SJSA1 (cell line): ENCODE data around the gene RABL6. TPM values are rescaled to one million over a fixed set of nuclear protein-coding genes. Genes with fewer than 3 reads are reported as not detected.

Experiments used
- DNase-seq, 2 experiments: peaks; one replicate each; pipeline ENCODE4 v3.0.0-alpha.2; 2015 to 2020; ENCODE audit warnings: low spot score in 2 of 2, low read depth in 1 of 2
- H3K27ac ChIP-seq: fragments of 250-450 bp; sonication (Bioruptor Pico); 2 replicates; pipeline ENCODE4 v1.5.1; 2020; ENCODE audit warnings: mild to moderate bottlenecking, moderate library complexity
- H3K27me3 ChIP-seq: fragments of 250-450 bp; sonication (Bioruptor Pico); replicated peaks from 2 replicates; pipeline ENCODE4 v1.5.1; 2020; ENCODE audit warnings: mild to moderate bottlenecking, moderate library complexity
- H3K36me3 ChIP-seq: fragments of 250-450 bp; sonication (Bioruptor Pico); 2 replicates; pipeline ENCODE4 v1.5.1; 2020; ENCODE audit warnings: mild to moderate bottlenecking
- H3K4me1 ChIP-seq: fragments of 250-450 bp; sonication (Bioruptor Pico); replicated peaks from 2 replicates; pipeline ENCODE4 v1.6.1; 2021; ENCODE audit warnings: mild to moderate bottlenecking
- H3K4me3 ChIP-seq: fragments of 250-450 bp; sonication (Bioruptor Pico); 2 replicates; pipeline ENCODE4 v1.5.1; 2020; ENCODE audit warnings: mild to moderate bottlenecking
- H3K9me3 ChIP-seq: fragments of 250-450 bp; sonication (Bioruptor Pico); replicated peaks from 2 replicates; pipeline ENCODE4 v1.5.1; 2020; ENCODE audit warnings: mild to moderate bottlenecking
- total RNA-seq: library from RNA; depleted of rRNA; stranded (reverse); fragments of >200 nt; shearing (Covaris generic); gene quantifications from 2 replicates; pipeline ENCODE4 v1.2.3, GENCODE V29; 2014

The RABL6 gene
- total RNA-seq, 1 experiment from 2014 or later = 97.2 TPM

- Histone ChIP-seq H3K9me3 (peaks cover 3% of the 10 kb centered on the region), H3K4me1 (peaks cover 30% of the 10 kb centered on the region), H3K27ac (no peak overlapping the region), H3K27me3 (peaks cover 29% of the 10 kb centered on the region), H3K4me3 (no peak overlapping the region), H3K36me3 (peaks cover 10% of the 10 kb centered on the region)
- DNase-seq = no peak
Observed at GRCh38 chr9:136845465-136846260, 37.9 kb downstream of the RABL6 start.

DNA sequence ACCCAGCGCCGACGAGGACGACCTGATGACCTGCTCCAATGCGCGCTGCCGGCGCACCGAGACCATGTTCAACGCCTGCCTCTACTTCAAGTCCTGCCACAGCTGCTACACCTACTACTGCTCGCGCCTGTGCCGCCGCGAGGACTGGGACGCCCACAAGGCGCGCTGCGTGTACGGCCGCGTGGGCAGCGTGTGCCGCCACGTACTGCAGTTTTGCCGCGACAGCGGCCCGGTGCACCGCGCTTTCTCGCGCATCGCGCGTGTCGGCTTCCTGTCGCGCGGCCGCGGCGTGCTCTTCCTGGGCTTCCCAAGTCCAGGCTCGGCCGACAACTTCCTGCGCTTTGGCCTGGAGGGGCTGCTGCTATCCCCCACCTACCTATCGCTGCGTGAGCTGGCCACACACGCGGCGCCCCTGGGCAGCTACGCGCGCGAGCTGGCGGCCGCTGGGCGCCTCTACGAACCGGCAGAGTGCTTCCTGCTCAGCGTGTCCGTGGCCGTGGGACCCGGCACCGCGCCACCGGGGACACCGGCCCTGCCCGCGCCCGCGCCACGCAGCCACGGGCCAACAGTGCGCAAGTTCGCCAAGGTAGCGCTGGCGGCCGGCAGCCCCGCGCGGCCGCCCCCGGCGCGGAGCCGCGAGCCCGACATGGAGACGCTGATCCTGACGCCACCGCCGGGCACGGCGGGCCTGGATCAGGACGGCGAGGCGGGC, 38.8 kb downstream of the RABL6 start:
- Histone ChIP-seq H3K36me3 (peaks cover 19% of the 10 kb centered on the region), H3K27me3 (peaks cover 29% of the 10 kb centered on the region), H3K4me1 (peaks cover 30% of the 10 kb centered on the region), H3K27ac (no peak overlapping the region), H3K9me3 (peaks cover 3% of the 10 kb centered on the region), H3K4me3 (no peak overlapping the region)
- DNase-seq = no peak

GRCh38 chr9:136847088-136847825, 39.5 kb downstream of the RABL6 start:
- peak in 1 of 2 experiments; percentile 62 for DNase-seq
- Histone ChIP-seq H3K27ac (no peak overlapping the region), H3K4me1 (peaks cover 30% of the 10 kb centered on the region), H3K9me3 (peaks cover 3% of the 10 kb centered on the region), H3K36me3 (peaks cover 22% of the 10 kb centered on the region), H3K4me3 (peak overlapping the region; percentile 57), H3K27me3 (peaks cover 29% of the 10 kb centered on the region)

DNA sequence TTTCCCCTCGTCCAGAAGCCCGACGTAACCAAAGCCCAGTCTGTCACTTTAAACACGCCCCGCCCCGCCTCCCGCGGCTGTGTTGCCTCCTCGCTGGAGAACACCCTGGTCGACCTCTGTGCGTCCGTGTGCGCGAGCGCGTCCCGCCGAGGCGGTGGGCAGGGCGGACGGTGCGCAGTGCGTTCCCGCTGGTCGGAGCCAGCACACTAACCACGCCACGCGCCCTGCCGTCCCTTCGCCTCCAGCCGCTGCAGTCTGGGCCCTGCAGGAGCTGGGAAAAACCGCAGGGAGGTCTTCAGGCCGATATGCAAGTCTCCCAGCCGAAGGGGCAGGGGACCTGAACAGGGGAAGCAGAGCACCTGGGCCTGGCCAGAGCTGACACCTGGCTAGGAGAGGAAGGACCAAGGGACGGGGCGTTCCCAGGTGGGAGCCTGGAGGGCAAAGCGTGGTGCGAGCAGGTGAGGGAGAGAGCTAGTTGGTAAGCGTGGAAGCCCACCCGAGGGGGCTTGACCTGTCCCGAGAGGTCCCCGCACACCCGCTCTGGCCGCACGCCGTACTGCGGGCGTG, 40.2 kb downstream of the RABL6 start:
- H3K4me1 ChIP-seq = peaks cover 26% of the 10 kb centered on the region
- H3K36me3 ChIP-seq = peaks cover 22% of the 10 kb centered on the region
- DNase-seq = peak; percentile 65 to 84
- peaks cover 3% of the 10 kb centered on the region for H3K9me3 ChIP-seq
- no peak overlapping the region for H3K27ac ChIP-seq
- peak overlapping the region; percentile 57 for H3K4me3 ChIP-seq
- peaks cover 29% of the 10 kb centered on the region for H3K27me3 ChIP-seq

- Histone ChIP-seq H3K36me3 (peaks cover 26% of the 10 kb centered on the region), H3K27ac (no peak overlapping the region), H3K4me3 (peak overlapping the region; percentile 57), H3K9me3 (peaks cover 3% of the 10 kb centered on the region), H3K4me1 (peaks cover 26% of the 10 kb centered on the region), H3K27me3 (peaks cover 29% of the 10 kb centered on the region)
- no peak for DNase-seq
Observed at GRCh38 chr9:136848393-136849037, 40.8 kb downstream of the RABL6 start.

DNA sequence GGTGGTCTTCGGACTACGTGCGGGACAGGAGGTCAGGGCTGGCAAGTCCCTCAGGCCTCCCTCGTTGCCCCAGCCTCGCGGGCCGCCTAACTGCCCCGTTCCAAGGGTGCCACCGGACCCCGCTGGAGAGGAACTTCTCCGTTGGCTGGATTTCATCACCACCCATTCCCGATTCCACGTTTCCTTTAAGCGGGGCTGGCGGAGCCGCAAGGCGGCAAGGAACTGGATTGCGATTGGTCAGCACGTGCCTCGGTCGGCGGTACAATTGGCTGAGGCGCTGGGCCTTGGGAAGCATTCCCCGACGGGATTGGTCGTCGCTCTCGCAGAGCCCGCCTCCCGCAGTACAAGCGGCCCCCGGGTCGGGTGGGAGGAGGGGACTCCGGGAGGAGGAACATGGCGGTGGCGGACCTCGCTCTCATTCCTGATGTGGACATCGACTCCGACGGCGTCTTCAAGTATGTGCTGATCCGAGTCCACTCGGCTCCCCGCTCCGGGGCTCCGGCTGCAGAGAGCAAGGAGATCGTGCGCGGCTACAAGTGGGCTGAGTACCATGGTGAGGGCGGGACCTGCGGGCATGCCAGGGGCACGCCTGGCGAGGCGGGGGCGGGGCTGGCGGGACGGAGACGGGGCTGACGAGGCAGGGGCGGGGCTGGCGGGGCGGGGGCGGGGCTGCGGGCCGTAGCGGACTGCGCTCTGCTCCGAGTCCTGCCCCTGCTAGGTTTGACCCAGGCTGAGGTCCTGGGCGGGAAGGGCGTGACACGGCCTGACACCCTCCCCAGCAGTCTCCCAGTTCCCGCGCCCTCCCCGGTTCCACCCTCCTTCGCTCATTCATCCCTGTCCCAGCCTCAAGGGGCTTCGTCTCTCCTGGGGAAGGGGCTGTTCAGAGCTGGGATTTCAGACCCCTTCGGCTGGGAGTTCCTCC, 41.6 kb downstream of the RABL6 start, which contains the start of gene PHPT1:
Gene PHPT1, plus strand, starts transcription at position 372 of the 922 bp plus-strand sequence. Its CDS starts 22 bp downstream, at position 394.
- Histone ChIP-seq H3K9me3 (peaks cover 3% of the 10 kb centered on the region), H3K4me3 (peak within 1 kb of the TSS; percentile 57), H3K27ac (no peak within 1 kb of the TSS), H3K4me1 (peaks cover 26% of the 10 kb centered on the region), H3K27me3 (peaks cover 24% of the 10 kb centered on the region), H3K36me3 (peaks cover 26% of the 10 kb centered on the region)
- peak; percentile 98 to 99 for DNase-seq

GRCh38 chr9:136849960-136850865, 42.5 kb downstream of the RABL6 start:
- Histone ChIP-seq H3K27ac (no peak overlapping the region), H3K4me3 (peak overlapping the region; percentile 57), H3K36me3 (peaks cover 26% of the 10 kb centered on the region), H3K4me1 (peaks cover 26% of the 10 kb centered on the region), H3K27me3 (peaks cover 23% of the 10 kb centered on the region), H3K9me3 (peaks cover 3% of the 10 kb centered on the region)
- no peak for DNase-seq

DNA sequence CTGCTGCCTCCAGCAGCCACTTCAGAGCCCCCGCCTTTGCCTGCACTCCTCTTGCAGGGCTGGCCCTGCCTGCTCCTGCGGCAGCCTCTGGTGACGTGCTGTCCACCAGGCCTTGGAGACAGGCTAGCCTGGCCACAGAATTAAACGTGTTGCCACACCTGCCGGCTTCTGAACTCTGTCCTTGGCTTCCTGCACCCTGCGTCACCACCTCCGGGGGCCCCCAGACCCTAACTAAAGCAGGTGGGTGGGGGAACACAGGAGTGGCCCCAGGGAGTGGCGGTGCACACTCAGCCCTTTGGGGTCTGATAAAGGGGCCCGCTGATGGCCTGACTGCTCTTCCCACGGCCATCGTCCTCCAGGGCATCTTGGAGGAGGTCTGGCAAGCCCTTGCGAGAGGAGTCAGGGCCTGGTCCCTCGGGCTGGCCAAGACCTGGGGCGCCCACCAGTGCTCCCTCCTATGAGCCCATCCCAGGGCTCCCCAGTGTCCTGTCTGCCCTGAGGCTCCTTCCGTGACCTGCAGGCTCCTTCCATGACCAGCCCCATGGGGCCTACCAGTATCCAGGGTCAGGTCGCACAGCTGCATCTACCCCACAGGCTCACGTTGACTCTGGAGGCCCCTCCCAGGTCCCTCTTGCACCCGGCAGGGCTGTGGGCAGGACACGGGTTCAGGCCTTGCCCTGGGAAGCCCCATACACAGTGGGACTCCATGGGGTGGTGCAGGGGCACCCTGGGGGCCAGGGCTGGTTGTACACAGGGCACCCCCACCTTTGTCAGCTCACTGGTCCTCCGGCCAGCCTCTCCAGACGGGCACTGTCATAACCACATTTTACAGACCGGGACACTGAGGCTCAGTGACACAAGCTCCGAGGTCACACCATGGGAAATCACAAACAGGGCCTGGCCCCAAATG, 43.4 kb downstream of the RABL6 start:
- H3K9me3 ChIP-seq = peaks cover 3% of the 10 kb centered on the region
- no peak overlapping the region for H3K4me3 ChIP-seq
- no peak for DNase-seq
- H3K4me1 ChIP-seq = peaks cover 26% of the 10 kb centered on the region
- H3K36me3 ChIP-seq = peaks cover 26% of the 10 kb centered on the region
- H3K27ac ChIP-seq = no peak overlapping the region
- peaks cover 16% of the 10 kb centered on the region for H3K27me3 ChIP-seq

DNA sequence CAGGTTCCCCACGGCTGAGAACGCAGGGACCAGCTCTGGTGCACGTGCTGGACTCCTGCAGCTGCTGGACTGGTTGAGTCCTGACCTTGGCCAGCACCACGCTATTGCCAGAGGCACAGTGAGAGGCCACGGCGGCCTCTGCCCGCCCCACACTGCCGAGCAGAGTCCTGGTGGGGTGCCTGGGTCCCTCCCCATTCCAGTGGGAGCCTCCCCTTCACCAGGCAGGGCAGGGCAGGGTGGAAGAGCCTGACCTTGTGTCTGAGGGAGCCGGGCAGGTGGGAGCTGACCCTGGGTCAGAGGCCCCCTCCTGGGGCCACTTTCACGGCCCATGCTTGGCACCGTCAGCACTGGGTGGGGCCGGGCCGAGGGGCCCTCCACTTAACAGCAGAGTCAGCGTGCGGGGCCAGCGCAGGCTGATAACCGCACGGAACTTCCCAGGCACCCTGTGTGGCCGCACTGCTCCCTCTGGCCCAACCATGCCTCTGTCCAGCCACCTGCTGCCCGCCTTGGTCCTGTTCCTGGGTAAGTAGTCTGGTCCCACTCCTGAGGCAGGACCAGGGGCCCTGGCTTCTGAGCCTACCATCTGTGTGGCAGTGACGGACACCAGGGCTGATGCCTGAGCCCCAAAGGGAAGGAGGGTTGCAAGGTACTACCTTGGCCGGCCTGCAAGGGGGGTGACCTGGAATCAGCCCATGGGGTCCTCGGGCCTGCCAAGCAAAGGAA, 44.4 kb downstream of the RABL6 start, which contains the start of gene MAMDC4:
Gene MAMDC4, plus strand, starts transcription at position 406 of the 723 bp plus-strand sequence. Its CDS starts 71 bp downstream, at position 477.
- peaks cover 7% of the 10 kb centered on the region for H3K27me3 ChIP-seq
- peaks cover 18% of the 10 kb centered on the region for H3K4me1 ChIP-seq
- DNase-seq = no peak
- H3K36me3 ChIP-seq = peaks cover 26% of the 10 kb centered on the region
- H3K9me3 ChIP-seq = no peaks in the 10 kb centered on the region
- H3K4me3 ChIP-seq = no peak within 1 kb of the TSS
- no peak within 1 kb of the TSS for H3K27ac ChIP-seq
